Esophagus squamous epithelium (tissue), 4 donors: ENCODE results near the gene CAMK1D.

Experiments used
- POLR2A ChIP-seq, 4 donors: fragments of 450-650 bp; IDR thresholded peaks; one replicate each; pipeline ENCODE4 v1.6.1; 2017; ENCODE audit warnings: antibody characterized with exemption in 4 of 4, mild to moderate bottlenecking in 4 of 4, moderate library complexity in 3 of 4
- TF ChIP-seq, protein P1 (sequence below), 6 experiments: fragments of 450-650 bp in 4 of 6; fragments of 200-600 bp in 2 of 6; sonication (generic) in 2 of 6; IDR thresholded peaks; one replicate each; pipeline ENCODE4 v1.5.1; 2016 to 2019; ENCODE audit warnings: antibody characterized with exemption in 6 of 6, mild to moderate bottlenecking in 4 of 6, moderate library complexity in 4 of 6

DNA sequence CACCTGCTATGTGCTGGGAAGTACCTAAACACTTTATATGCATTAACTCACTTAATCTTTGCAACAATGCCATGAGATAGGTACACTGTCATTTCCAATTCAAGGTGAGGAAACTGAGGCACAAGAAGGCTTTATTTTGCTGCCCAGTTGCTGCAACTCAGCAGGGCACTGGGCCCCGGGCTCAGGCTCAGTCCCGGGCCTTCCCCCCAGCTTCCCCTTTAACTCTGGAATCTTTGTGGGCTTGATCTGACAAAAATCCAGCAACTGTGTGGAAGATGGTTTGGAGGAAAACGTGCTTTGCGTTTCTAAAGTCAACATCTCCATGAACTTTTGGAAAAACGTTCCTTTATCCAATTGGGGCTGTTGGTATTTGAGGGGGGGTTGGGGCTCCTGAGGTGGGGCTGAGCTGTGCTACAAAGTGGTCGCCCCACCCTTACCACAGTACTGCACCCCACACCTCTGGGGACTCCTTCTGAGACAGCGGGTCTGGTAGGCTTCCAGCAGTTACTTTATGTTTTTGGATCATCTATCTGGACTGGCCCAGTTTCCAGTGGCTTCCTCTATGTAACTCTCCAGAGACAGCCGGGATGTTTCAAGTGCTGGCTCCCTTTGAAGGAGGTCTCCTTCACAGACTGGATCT lies 40.5 kb upstream of the CAMK1D start:
- TF ChIP-seq, protein P1, sequence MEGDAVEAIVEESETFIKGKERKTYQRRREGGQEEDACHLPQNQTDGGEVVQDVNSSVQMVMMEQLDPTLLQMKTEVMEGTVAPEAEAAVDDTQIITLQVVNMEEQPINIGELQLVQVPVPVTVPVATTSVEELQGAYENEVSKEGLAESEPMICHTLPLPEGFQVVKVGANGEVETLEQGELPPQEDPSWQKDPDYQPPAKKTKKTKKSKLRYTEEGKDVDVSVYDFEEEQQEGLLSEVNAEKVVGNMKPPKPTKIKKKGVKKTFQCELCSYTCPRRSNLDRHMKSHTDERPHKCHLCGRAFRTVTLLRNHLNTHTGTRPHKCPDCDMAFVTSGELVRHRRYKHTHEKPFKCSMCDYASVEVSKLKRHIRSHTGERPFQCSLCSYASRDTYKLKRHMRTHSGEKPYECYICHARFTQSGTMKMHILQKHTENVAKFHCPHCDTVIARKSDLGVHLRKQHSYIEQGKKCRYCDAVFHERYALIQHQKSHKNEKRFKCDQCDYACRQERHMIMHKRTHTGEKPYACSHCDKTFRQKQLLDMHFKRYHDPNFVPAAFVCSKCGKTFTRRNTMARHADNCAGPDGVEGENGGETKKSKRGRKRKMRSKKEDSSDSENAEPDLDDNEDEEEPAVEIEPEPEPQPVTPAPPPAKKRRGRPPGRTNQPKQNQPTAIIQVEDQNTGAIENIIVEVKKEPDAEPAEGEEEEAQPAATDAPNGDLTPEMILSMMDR (IDR thresholded peaks at IDR 0.05), result no peak
- no peak for TF ChIP-seq POLR2A (IDR thresholded peaks at IDR 0.05)
